Skeletal muscle tissue (tissue), 4 donors: Measurements from ENCODE around the gene CPAMD8. TPM values are rescaled to one million over a fixed set of nuclear protein-coding genes. Genes with fewer than 3 reads are reported as not detected.

Source experiments
- H3K27ac ChIP-seq: one replicate; pipeline ENCODE4 v1.7.0; 2013; ENCODE audit warnings: mild to moderate bottlenecking, low read depth, low read length, inconsistent platforms
- H3K27me3 ChIP-seq, 3 donors: one replicate each; pipeline ENCODE4 v1.7.0; 2013; ENCODE audit warnings: low read length in 3 of 3; ENCODE audit not compliant: control insufficient read depth in 3 of 3, insufficient read depth in 3 of 3
- H3K36me3 ChIP-seq, 3 donors: one replicate each; pipeline ENCODE4 v1.7.0; 2013; ENCODE audit warnings: low read length in 3 of 3; ENCODE audit not compliant: control insufficient read depth in 3 of 3, insufficient read depth in 3 of 3
- H3K4me1 ChIP-seq, 3 donors: one replicate each; pipeline ENCODE4 v1.7.0; 2013; ENCODE audit warnings: low read length in 3 of 3, mild to moderate bottlenecking in 3 of 3; ENCODE audit not compliant: control insufficient read depth in 3 of 3, insufficient read depth in 3 of 3
- H3K4me3 ChIP-seq, 3 donors: one replicate each; pipeline ENCODE4 v1.7.0; 2013; ENCODE audit warnings: low read length in 3 of 3
- H3K9ac ChIP-seq, 3 donors: one replicate each; pipeline ENCODE4 v1.7.0; 2013; ENCODE audit warnings: low read length in 3 of 3, mild to moderate bottlenecking in 3 of 3, moderate library complexity in 2 of 3, low read depth in 1 of 3
- H3K9me3 ChIP-seq, 3 donors: one replicate each; pipeline ENCODE4 v1.7.0; 2013; ENCODE audit warnings: low read length in 3 of 3; ENCODE audit not compliant: control insufficient read depth in 3 of 3
- total RNA-seq: library from RNA; depleted of rRNA; stranded (reverse); fragments of >200 nt; gene quantifications from one replicate; pipeline ENCODE4 v1.2.3, GENCODE V29; 2014
- donor health status: Osteomylitis.

The CPAMD8 gene
- total RNA-seq, 1 donor from 2014 or later: 3.7 TPM

DNA sequence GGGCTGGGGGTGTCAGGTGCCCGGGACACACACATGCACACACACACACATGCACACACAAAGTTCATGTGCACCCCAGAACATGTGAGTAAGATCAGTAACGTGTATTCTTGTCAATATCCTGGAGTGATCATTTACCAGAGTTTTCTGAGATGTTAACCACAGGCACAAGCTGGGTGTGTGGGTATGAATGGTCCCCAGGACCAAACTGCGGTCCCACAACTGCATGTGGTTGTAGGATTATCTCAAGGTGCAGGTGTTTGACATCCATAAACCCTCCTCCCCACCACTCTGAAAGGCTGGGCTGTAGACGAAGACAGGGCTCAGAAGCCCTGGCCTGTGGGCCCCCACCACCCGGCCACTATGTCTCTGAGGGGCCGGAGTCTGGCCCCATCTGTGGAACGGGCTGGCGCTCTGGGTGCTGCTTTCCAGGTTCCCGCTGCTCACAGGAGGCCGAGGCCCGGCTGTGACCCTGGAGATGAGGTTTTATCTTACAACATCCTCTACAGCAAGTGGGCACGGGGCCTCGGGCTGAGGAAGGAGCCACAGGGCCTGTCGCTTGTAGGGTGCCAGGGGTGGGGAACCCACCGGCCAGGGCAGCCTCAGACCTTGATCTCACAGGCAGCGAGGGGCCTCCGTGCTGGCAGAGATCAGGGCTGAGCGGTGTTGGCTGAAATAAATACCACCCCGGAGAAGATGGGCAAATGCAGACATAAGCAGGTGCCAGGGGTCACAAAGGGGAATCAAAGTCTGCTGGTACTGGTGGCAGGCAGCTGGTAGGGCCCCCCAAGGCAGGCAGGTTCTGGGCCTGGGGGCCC, 133.5 kb downstream of the CPAMD8 start:
- Histone ChIP-seq H3K4me1 (peaks cover 7 to 20% (median 16%) of the 10 kb centered on the region in 3 donors), H3K9me3 (no peaks in the 10 kb centered on the region), H3K9ac (no peak overlapping the region), H3K27ac (no peak overlapping the region), H3K36me3 (no peaks in the 10 kb centered on the region), H3K27me3 (peaks cover 18 to 29% (median 28%) of the 10 kb centered on the region in 3 donors), H3K4me3 (no peak overlapping the region)

DNA sequence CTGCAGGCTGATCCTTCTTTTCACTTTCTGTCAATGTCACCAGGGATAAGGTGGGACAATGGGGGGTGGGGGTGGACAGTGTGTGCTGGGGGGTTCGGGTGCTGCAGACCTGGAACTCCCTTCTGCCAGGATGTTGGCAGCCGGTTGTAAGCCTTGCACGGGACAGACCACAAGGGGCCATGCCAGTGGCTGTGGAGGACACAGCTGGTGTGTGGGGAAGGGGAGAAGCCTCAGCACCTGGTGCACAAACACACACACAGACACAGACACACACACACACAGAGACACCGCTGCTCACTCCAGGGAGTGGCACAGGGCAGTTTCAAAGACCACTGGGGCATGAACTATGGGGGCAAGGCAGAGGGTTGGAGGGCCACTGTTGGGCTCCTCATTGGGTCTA, 134.2 kb downstream of the CPAMD8 start:
- no peak overlapping the region for H3K9ac ChIP-seq
- H3K27me3 ChIP-seq: peaks cover 18 to 32% (median 28%) of the 10 kb centered on the region in 3 donors
- no peaks in the 10 kb centered on the region for H3K36me3 ChIP-seq
- peaks cover 7 to 20% (median 17%) of the 10 kb centered on the region in 3 donors for H3K4me1 ChIP-seq
- H3K4me3 ChIP-seq: no peak overlapping the region
- no peaks in the 10 kb centered on the region for H3K9me3 ChIP-seq
- no peak overlapping the region for H3K27ac ChIP-seq

DNA sequence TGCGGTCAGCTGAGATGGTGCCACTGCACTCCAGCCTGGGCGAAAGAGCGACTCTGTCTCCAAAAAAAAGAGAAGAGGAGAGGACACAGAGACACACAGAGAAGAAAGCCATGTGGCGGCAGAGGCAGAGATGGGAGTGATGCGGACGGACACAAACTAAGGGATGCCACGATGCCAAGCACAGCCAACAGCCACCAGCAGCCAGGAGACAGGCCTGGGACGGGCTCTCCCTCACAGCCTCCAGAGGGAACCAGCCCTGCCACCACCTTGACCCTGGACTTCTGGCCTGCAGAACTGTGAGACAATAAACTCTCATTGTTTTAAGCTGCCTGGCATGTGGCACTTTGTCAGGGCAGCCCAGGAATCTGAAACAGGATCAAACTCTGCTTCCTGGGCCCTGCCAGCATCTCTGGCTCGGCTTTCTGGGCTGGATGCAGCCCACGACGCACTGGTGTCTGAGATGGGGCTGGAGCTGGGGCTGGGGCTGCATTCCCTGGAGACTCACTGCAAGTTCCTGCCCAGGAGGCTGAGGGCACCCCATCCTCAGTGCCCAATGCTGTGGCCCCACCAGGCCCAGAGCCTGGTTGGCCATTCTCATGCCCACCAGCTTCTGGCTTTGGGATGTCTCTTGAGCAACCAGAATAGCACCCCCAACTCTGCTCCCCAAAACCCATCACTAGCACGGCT, 134.8 kb downstream of the CPAMD8 start:
- peak overlapping the region in 1 of 3 donors; percentile 3 for H3K9ac ChIP-seq
- no peaks in the 10 kb centered on the region for H3K36me3 ChIP-seq
- H3K4me1 ChIP-seq: peaks cover 7 to 20% (median 15%) of the 10 kb centered on the region in 3 donors
- peaks cover 18 to 35% (median 28%) of the 10 kb centered on the region in 3 donors for H3K27me3 ChIP-seq
- H3K27ac ChIP-seq: no peak overlapping the region
- H3K9me3 ChIP-seq: no peaks in the 10 kb centered on the region
- H3K4me3 ChIP-seq: no peak overlapping the region

DNA sequence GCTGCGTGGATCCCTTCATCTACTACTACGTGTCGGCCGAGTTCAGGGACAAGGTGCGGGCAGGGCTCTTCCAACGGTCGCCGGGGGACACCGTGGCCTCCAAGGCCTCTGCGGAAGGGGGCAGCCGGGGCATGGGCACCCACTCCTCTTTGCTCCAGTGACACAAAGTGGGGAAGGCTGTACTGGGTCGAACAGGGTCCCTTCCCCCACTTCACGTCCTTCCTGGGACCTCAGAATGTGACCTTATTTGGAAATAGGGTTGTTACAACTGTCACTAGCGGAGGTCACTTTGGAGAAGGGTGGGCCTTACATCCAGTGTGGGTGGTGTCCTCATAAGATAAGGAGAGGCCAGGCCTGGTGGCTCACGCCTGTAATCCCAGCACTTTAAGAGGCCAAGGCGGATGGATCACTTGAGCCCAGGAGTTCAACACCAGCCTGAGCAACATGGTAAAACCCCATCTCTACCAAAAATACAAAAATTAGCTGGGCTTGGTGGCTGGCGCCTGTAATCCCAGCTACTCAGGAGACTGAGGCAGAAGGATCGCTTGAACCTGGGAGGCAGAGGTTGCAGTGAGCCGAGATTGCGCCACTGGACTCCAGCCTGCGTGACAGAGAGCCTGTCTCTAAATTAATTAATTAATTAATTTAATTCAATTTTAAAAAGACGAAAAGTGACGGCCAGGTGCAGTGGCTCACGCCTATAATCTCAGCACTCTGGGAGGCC, 136.0 kb downstream of the CPAMD8 start:
- Histone ChIP-seq H3K4me3 (no peak overlapping the region), H3K27ac (no peak overlapping the region), H3K36me3 (no peaks in the 10 kb centered on the region), H3K4me1 (peaks cover 7 to 18% (median 15%) of the 10 kb centered on the region in 3 donors), H3K9ac (no peak overlapping the region), H3K9me3 (no peaks in the 10 kb centered on the region), H3K27me3 (peaks cover 16 to 33% (median 26%) of the 10 kb centered on the region in 3 donors)

DNA sequence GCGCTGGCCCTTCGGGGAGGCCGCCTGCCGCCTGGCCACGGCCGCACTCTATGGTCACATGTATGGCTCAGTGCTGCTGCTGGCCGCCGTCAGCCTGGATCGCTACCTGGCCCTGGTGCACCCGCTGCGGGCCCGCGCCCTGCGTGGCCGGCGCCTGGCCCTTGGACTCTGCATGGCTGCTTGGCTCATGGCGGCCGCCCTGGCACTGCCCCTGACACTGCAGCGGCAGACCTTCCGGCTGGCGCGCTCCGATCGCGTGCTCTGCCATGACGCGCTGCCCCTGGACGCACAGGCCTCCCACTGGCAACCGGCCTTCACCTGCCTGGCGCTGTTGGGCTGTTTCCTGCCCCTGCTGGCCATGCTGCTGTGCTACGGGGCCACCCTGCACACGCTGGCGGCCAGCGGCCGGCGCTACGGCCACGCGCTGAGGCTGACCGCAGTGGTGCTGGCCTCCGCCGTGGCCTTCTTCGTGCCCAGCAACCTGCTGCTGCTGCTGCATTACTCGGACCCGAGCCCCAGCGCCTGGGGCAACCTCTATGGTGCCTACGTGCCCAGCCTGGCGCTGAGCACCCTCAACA, 136.6 kb downstream of the CPAMD8 start:
- H3K27ac ChIP-seq: no peak overlapping the region
- H3K4me1 ChIP-seq: peaks cover 7 to 18% (median 15%) of the 10 kb centered on the region in 3 donors
- no peak overlapping the region for H3K4me3 ChIP-seq
- no peaks in the 10 kb centered on the region for H3K9me3 ChIP-seq
- no peaks in the 10 kb centered on the region for H3K36me3 ChIP-seq
- peaks cover 12 to 30% (median 21%) of the 10 kb centered on the region in 3 donors for H3K27me3 ChIP-seq
- no peak overlapping the region for H3K9ac ChIP-seq

DNA sequence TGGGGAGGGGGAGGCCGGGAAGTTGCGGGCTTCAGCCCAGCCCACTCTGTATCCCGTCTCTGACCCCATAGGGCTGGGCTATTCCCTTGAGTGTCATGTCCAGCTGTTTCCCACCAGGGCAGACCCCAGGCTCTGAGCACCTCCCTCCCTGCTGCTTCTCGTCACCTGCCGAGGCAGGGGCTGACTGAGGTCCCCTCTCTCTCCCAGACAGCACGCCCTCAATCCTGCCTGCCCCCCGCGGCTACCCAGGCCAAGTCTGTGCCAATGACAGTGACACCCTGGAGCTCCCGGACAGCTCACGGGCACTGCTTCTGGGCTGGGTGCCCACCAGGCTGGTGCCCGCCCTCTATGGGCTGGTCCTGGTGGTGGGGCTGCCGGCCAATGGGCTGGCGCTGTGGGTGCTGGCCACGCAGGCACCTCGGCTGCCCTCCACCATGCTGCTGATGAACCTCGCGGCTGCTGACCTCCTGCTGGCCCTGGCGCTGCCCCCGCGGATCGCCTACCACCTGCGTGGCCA, 137.2 kb downstream of the CPAMD8 start:
- peaks cover 7 to 18% (median 15%) of the 10 kb centered on the region in 3 donors for H3K4me1 ChIP-seq

DNA sequence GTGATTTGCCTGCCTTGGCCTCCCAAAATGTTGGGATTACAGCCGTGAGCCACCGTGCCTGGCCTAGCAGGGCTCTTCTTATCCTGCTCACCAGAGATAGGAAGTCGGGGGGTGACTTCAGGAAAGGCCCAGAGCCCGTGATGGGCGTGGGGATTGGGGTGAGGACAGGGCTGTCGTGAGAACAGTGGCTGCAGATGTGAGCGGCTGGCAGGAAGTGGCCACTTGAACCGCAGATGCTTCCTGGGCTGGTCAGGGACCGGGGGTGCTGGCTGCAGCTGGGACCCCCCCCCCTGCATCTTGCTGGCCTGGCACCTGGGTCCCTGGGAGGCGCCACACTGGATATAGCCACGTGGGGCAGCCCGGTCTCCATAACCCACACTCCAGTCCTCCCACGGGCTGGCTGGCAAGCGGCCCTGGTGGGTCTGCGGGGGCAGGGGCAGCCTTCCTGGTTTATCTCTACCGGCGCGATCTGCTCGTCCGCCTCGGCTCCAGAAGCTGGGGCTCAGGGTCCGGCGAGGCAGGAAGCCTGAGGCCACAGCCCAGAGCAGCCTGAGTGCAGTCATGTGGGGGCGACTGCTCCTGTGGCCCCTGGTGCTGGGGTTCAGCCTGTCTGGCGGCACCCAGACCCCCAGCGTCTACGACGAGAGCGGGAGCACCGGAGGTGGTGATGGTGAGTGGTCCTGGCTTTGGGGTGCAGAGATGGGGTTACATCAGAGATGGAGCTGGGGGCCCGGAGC, 137.8 kb downstream of the CPAMD8 start, which contains the start of gene F2RL3:
TSS of gene F2RL3 (plus strand) at position 371 of the 737 bp plus-strand sequence. CDS start at position 562, 191 bp downstream.
- Histone ChIP-seq H3K27ac (no peak within 1 kb of the TSS), H3K27me3 (peaks cover 9 to 22% (median 14%) of the 10 kb centered on the region in 3 donors), H3K9ac (no peak within 1 kb of the TSS), H3K4me3 (no peak within 1 kb of the TSS), H3K9me3 (no peaks in the 10 kb centered on the region), H3K36me3 (no peaks in the 10 kb centered on the region), H3K4me1 (peaks cover 7 to 16% (median 15%) of the 10 kb centered on the region in 3 donors)

More for the DNA sequence above, 137.2 kb downstream of the CPAMD8 start:
- Histone ChIP-seq H3K9ac (no peak overlapping the region), H3K27me3 (peaks cover 11 to 26% (median 16%) of the 10 kb centered on the region in 3 donors), H3K36me3 (no peaks in the 10 kb centered on the region), H3K4me3 (no peak overlapping the region), H3K9me3 (no peaks in the 10 kb centered on the region), H3K27ac (no peak overlapping the region)

DNA sequence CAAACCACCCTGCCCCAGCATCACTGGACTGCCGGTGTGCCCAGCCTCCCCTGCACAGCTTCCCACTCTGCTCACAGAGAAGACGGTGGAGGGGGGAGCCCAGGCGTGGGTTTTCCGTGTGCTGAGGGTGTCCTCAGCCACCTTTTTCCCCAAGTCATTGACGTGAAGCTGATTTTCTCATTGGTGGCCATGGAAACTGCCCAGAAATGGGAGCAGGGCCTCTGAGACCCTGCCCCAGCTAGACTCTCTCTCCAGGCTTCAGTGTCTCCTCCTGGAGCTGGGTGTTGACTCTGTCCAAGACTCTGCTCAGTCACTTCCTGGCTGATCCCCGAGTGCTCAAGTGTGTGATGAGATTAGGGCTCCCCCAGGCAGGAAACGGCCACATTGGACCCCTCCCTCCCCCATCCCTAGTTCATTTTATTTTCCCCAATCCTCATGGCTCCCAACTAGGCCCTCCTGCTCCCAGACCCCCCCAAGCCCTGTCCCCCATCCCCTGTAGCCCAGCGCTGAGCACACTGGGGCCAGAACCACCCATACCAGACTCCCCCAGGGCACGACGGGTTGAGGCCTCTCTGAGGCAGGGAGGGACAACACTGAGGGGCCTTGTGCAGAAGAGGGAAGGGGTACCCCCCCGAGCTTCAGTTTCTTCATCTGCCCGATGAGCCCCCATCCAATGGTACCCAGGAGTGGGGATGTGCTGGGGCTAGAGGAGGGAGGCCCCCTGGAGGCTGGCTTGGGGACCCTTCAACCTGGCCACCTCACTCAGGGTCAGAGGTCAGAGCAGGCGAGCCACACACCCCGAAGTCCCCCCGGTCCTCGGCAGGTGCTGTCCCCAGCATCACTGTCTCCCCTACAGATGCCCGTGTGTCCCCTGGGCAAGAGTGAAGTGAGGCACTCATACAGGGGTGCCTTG, 139.0 kb downstream of the CPAMD8 start:
- no peak overlapping the region for H3K9ac ChIP-seq
- peaks cover 9 to 13% (median 11%) of the 10 kb centered on the region in 3 donors for H3K27me3 ChIP-seq
- no peaks in the 10 kb centered on the region for H3K9me3 ChIP-seq
- H3K4me1 ChIP-seq: peaks cover 7 to 15% (median 13%) of the 10 kb centered on the region in 3 donors
- H3K36me3 ChIP-seq: no peaks in the 10 kb centered on the region
- no peak overlapping the region for H3K4me3 ChIP-seq
- H3K27ac ChIP-seq: no peak overlapping the region
